ENCODE data around the gene USF2. TPM values are rescaled to one million over a fixed set of nuclear protein-coding genes. Genes with fewer than 3 reads are reported as not detected.

The USF2 gene
- total RNA-seq, 1 donor from 2014 or later = 142 TPM

GRCh38 chr19:35318679-35319448 is 50.1 kb downstream of the USF2 start:
- intact Hi-C loops (cut with micrococcal nuclease) = no loop called here
- H3K27me3 Mint-ChIP-seq (ENCODE audit: low read depth) = peaks cover 1% of the 10 kb centered on the region
- H3K4me3 Mint-ChIP-seq (ENCODE audit: low read depth) = no peak overlapping the region
- no peaks in the 10 kb centered on the region for H3K9me3 Mint-ChIP-seq
- no peak for DNase-seq (ENCODE audit: low spot score)
- no peak overlapping the region for H3K27ac Mint-ChIP-seq
- H3K36me3 Mint-ChIP-seq (ENCODE audit: low read depth) = no peaks in the 10 kb centered on the region
- H3K4me1 Mint-ChIP-seq (ENCODE audit: low read depth) = peaks cover 8% of the 10 kb centered on the region

- Mint-ChIP-seq H3K4me1 (ENCODE audit: low read depth) (peaks cover 8% of the 10 kb centered on the region), H3K27ac (no peak overlapping the region)
- intact Hi-C loops (cut with micrococcal nuclease) = no loop called here
Observed at GRCh38 chr19:35320065-35320713, 51.4 kb downstream of the USF2 start.

GRCh38 chr19:35321291-35321690 is 52.5 kb downstream of the USF2 start:
- DNase-seq (ENCODE audit: low spot score) = no peak
- H3K27me3 Mint-ChIP-seq (ENCODE audit: low read depth) = peaks cover 8% of the 10 kb centered on the region
- no peak overlapping the region for H3K27ac Mint-ChIP-seq
- peaks cover 8% of the 10 kb centered on the region for H3K4me1 Mint-ChIP-seq (ENCODE audit: low read depth)
- H3K36me3 Mint-ChIP-seq (ENCODE audit: low read depth) = no peaks in the 10 kb centered on the region
- no peaks in the 10 kb centered on the region for H3K9me3 Mint-ChIP-seq
- intact Hi-C loops (cut with micrococcal nuclease) = no loop called here
- no peak overlapping the region for H3K4me3 Mint-ChIP-seq (ENCODE audit: low read depth)

More at GRCh38 chr19:35320065-35320713, 51.4 kb downstream of the USF2 start:
- no peaks in the 10 kb centered on the region for H3K9me3 Mint-ChIP-seq
- DNase-seq (ENCODE audit: low spot score) = no peak
- H3K36me3 Mint-ChIP-seq (ENCODE audit: low read depth) = no peaks in the 10 kb centered on the region
- H3K4me3 Mint-ChIP-seq (ENCODE audit: low read depth) = no peak overlapping the region
- peaks cover 3% of the 10 kb centered on the region for H3K27me3 Mint-ChIP-seq (ENCODE audit: low read depth)

- intact Hi-C loops (cut with micrococcal nuclease) = no loop called here
Observed at GRCh38 chr19:35322014-35322413, 53.3 kb downstream of the USF2 start.

GRCh38 chr19:35327642-35328041 is 58.9 kb downstream of the USF2 start:
- Mint-ChIP-seq H3K4me1 (ENCODE audit: low read depth) (peaks cover 11% of the 10 kb centered on the region), H3K27ac (no peak overlapping the region), H3K4me3 (ENCODE audit: low read depth) (no peak overlapping the region), H3K36me3 (ENCODE audit: low read depth) (no peaks in the 10 kb centered on the region), H3K9me3 (no peaks in the 10 kb centered on the region), H3K27me3 (ENCODE audit: low read depth) (peaks cover 6% of the 10 kb centered on the region)
- DNase-seq (ENCODE audit: low spot score) = no peak
- intact Hi-C loops (cut with micrococcal nuclease) = no loop called here

More at GRCh38 chr19:35322014-35322413, 53.3 kb downstream of the USF2 start:
- peaks cover 8% of the 10 kb centered on the region for H3K27me3 Mint-ChIP-seq (ENCODE audit: low read depth)
- peaks cover 8% of the 10 kb centered on the region for H3K4me1 Mint-ChIP-seq (ENCODE audit: low read depth)
- H3K4me3 Mint-ChIP-seq (ENCODE audit: low read depth) = no peak overlapping the region
- no peaks in the 10 kb centered on the region for H3K9me3 Mint-ChIP-seq
- DNase-seq (ENCODE audit: low spot score) = no peak
- no peaks in the 10 kb centered on the region for H3K36me3 Mint-ChIP-seq (ENCODE audit: low read depth)
- H3K27ac Mint-ChIP-seq = no peak overlapping the region

GRCh38 chr19:35328851-35329285 is 60.1 kb downstream of the USF2 start, which contains the start of gene CD22:
CD22 (plus strand) TSS chr19:35329187; CDS start chr19:35332041, 2,854 bp downstream.
- peaks cover 19% of the 10 kb centered on the region for H3K4me1 Mint-ChIP-seq (ENCODE audit: low read depth)
- H3K9me3 Mint-ChIP-seq = no peaks in the 10 kb centered on the region
- no peak for DNase-seq (ENCODE audit: low spot score)
- H3K27ac Mint-ChIP-seq = peak within 1 kb of the TSS; percentile 23
- H3K4me3 Mint-ChIP-seq (ENCODE audit: low read depth) = no peak within 1 kb of the TSS
- intact Hi-C loops (cut with micrococcal nuclease) = no loop called here
- H3K36me3 Mint-ChIP-seq (ENCODE audit: low read depth) = no peaks in the 10 kb centered on the region
- H3K27me3 Mint-ChIP-seq (ENCODE audit: low read depth) = peaks cover 6% of the 10 kb centered on the region

GRCh38 chr19:35329323-35329722 is 60.6 kb downstream of the USF2 start:
- H3K36me3 Mint-ChIP-seq (ENCODE audit: low read depth) = no peaks in the 10 kb centered on the region
- H3K27ac Mint-ChIP-seq = no peak overlapping the region
- no peaks in the 10 kb centered on the region for H3K9me3 Mint-ChIP-seq
- H3K27me3 Mint-ChIP-seq (ENCODE audit: low read depth) = peaks cover 6% of the 10 kb centered on the region
- no peak overlapping the region for H3K4me3 Mint-ChIP-seq (ENCODE audit: low read depth)
- H3K4me1 Mint-ChIP-seq (ENCODE audit: low read depth) = peaks cover 19% of the 10 kb centered on the region
- intact Hi-C loops (cut with micrococcal nuclease) = no loop called here
- no peak for DNase-seq (ENCODE audit: low spot score)

Other genes starting within 250 kb of the USF2 start
- 2.7 and 3.6 TPM in 2 replicates for gene SCN1B, start 238.5 kb upstream of the USF2 start, total RNA-seq
- 0.07 and 0.11 TPM in 2 replicates for gene HPN, start 227.2 kb upstream of the USF2 start, total RNA-seq
- not detected in 2 replicates for gene FXYD3, start 153.1 kb upstream of the USF2 start, total RNA-seq
- 0.27 TPM in 1 of 2 replicates, not detected in the other for gene LGI4, start 133.9 kb upstream of the USF2 start, total RNA-seq
- gene FXYD1, start 130.1 kb upstream of the USF2 start, total RNA-seq = 0.71 TPM in 1 of 2 replicates, not detected in the other
- 0.28 TPM in 1 of 2 replicates, not detected in the other for gene FXYD7, start 125.7 kb upstream of the USF2 start, total RNA-seq
- gene FXYD5, start 114.2 kb upstream of the USF2 start, total RNA-seq = 257 and 271 TPM in 2 replicates
- gene FAM187B, start 40.2 kb upstream of the USF2 start, total RNA-seq = not detected in 2 replicates
- gene LSR, start 20.0 kb upstream of the USF2 start, total RNA-seq = 0.30 and 1.0 TPM in 2 replicates
- gene HAMP, start 13.6 kb downstream of the USF2 start, total RNA-seq = 0.25 and 0.37 TPM in 2 replicates
- gene MAG, start 23.2 kb downstream of the USF2 start, total RNA-seq = 0.32 and 0.37 TPM in 2 replicates
- 4.0 and 5.5 TPM in 2 replicates for gene CD22, start 60.2 kb downstream of the USF2 start, total RNA-seq
- gene FFAR1, start 78.9 kb downstream of the USF2 start, total RNA-seq = 0.09 and 0.21 TPM in 2 replicates
- 0.92 and 1.2 TPM in 2 replicates for gene FFAR3, start 89.5 kb downstream of the USF2 start, total RNA-seq
- 0.18 and 0.51 TPM in 2 replicates for gene GPR42, start 102.1 kb downstream of the USF2 start, total RNA-seq
- gene FFAR2, start 179.3 kb downstream of the USF2 start, total RNA-seq = not detected in 2 replicates
- not detected in 2 replicates for gene KRTDAP, start 221.5 kb downstream of the USF2 start, total RNA-seq
- 0.27 TPM in 1 of 2 replicates, not detected in the other for gene DMKN, start 244.7 kb downstream of the USF2 start, total RNA-seq